Activated naive CD8-positive, alpha-beta T cell treated with anti-CD3 and anti-CD28 coated beads, Interleukin-2, amount 50 U/mL, for 16 hours (primary cell): Measurements from ENCODE around the gene OLIG3.

ENCODE experiments used
- DNase-seq: peaks from one replicate; pipeline ENCODE4 v3.0.0-alpha.2; 2020; ENCODE audit warnings: low read depth, low spot score

OLIG3 gene

GRCh38 chr6:137494281-137494987, at the start of gene OLIG3:
TSS of gene OLIG3 (minus strand) at chr6:137494394. CDS start at chr6:137494170, 224 bp downstream.
- DNase-seq = no peak

- DNase-seq = no peak
These were observed 48.9 kb upstream of the OLIG3 start for GRCh38 chr6:137543114-137543513.

GRCh38 chr6:137542713-137543112, 48.5 kb upstream of the OLIG3 start:
- no peak for DNase-seq

GRCh38 chr6:137541534-137542063, 47.4 kb upstream of the OLIG3 start:
- no peak for DNase-seq

- DNase-seq = no peak
These were observed 42.0 kb upstream of the OLIG3 start for GRCh38 chr6:137536104-137536773.

- no peak for DNase-seq
These were observed 37.3 kb upstream of the OLIG3 start for GRCh38 chr6:137531376-137532092.

- DNase-seq = no peak
These were observed 36.2 kb upstream of the OLIG3 start for GRCh38 chr6:137530404-137530803.

- DNase-seq = no peak
These were observed 28.6 kb upstream of the OLIG3 start for GRCh38 chr6:137522831-137523230.

- no peak for DNase-seq
These were observed 28.1 kb upstream of the OLIG3 start for GRCh38 chr6:137522198-137522798.

- DNase-seq = no peak
These were observed 26.3 kb upstream of the OLIG3 start for GRCh38 chr6:137520520-137520919.

GRCh38 chr6:137519629-137520176, 25.5 kb upstream of the OLIG3 start:
- no peak for DNase-seq

- no peak for DNase-seq
These were observed 24.3 kb upstream of the OLIG3 start for GRCh38 chr6:137518386-137518983.

GRCh38 chr6:137514418-137514817, 20.2 kb upstream of the OLIG3 start:
- no peak for DNase-seq

GRCh38 chr6:137512757-137513605, 18.8 kb upstream of the OLIG3 start:
- no peak for DNase-seq

GRCh38 chr6:137510923-137511322, 16.7 kb upstream of the OLIG3 start:
- no peak for DNase-seq

GRCh38 chr6:137498481-137499190, 4.4 kb upstream of the OLIG3 start:
- no peak for DNase-seq

GRCh38 chr6:137497721-137498463, 3.7 kb upstream of the OLIG3 start:
- DNase-seq = no peak

GRCh38 chr6:137496909-137497720, 2.9 kb upstream of the OLIG3 start:
- no peak for DNase-seq
